ENCODE measurements around the gene HERPUD2.
"Not testable (repeated sequence)": the region's sequence is repeated elsewhere in the genome, so short reads cannot be mapped to it uniquely, and the experiment has no call there.

- not testable (repeated sequence) for TF ChIP-seq CTCF (IDR thresholded peaks at IDR 0.05; ENCODE audit: low read depth, low read length); EZH2phosphoT487 (IDR thresholded peaks at IDR 0.05; ENCODE audit: low read depth)
Measured at GRCh38 chr7:35654558-35654957, 40.4 kb downstream of the HERPUD2 start.

Measured in OCI-LY3 (cell line).